Measurements from ENCODE around the gene STK10. TPM values are rescaled to one million over a fixed set of nuclear protein-coding genes. Genes with fewer than 3 reads are reported as not detected.

STK10 gene
- total and polyA plus RNA-seq, 12 donors, result 5.5 to 39.1 (median 19.0) TPM

DNA sequence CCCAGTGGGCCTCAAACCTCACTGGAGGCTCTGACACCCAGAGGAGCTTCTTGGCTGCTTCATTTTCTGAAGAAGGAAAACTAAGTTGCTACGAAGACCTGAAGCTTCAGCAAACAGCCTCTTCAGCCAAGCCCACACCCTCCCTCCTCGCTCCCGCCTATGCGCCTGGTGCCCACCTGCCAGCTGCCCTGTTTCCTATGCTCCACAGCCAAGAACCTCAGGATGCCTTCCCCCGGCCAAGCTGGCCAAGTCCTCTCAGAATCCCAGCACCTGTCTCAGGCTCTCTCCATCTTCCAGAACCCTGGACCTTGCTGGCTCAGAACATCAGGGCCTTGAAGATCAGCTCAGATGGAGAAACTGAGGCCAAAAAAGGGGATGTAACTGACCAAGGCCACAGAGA is 60.4 kb downstream of the STK10 start:
- Histone ChIP-seq H3K4me1 (replicated peaks in 1 of 2) (peaks cover 0 to 5% of the 10 kb centered on the region in 2 donors), H3K27ac (no peak overlapping the region), H3K4me3 (no peak overlapping the region), H3K9me3 (replicated peaks in 1 of 3) (no peaks in the 10 kb centered on the region), H3K27me3 (no peaks in the 10 kb centered on the region), H3K36me3 (replicated peaks in 1 of 2) (peaks cover 0 to 5% of the 10 kb centered on the region in 2 donors)
- intact Hi-C loops (cut with DNase I), result no loop called here
- 87 to 99% (median 97%) methylated on average over 5 of the region's 5 CpGs for WGBS, 4 donors
- TF ChIP-seq, protein P1, sequence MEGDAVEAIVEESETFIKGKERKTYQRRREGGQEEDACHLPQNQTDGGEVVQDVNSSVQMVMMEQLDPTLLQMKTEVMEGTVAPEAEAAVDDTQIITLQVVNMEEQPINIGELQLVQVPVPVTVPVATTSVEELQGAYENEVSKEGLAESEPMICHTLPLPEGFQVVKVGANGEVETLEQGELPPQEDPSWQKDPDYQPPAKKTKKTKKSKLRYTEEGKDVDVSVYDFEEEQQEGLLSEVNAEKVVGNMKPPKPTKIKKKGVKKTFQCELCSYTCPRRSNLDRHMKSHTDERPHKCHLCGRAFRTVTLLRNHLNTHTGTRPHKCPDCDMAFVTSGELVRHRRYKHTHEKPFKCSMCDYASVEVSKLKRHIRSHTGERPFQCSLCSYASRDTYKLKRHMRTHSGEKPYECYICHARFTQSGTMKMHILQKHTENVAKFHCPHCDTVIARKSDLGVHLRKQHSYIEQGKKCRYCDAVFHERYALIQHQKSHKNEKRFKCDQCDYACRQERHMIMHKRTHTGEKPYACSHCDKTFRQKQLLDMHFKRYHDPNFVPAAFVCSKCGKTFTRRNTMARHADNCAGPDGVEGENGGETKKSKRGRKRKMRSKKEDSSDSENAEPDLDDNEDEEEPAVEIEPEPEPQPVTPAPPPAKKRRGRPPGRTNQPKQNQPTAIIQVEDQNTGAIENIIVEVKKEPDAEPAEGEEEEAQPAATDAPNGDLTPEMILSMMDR (IDR thresholded peaks at IDR 0.05), result no peak
- no peak for TF ChIP-seq POLR2A (IDR thresholded peaks at IDR 0.05)
- DNase-seq, result no peak

DNA sequence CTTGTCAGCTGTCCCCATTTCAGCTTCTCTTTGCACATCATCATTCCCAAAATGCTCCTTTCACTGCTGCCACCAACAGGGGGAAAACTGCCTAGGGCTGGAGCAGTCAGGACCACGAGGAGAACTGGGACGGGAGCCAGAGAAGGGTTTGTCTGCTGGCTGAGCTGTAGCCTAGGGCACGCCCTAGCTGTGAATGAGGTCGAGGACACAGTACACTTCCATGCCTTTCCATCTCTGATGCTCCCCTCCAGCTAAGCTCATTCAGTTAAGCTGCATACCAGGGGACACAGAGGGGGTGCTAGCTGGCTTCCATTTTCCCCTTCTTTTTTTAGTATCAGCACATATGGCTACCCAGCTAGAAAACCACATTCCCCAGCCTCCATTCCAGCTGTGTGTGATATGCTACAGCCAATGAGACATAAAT is 64.7 kb downstream of the STK10 start:
- Histone ChIP-seq H3K36me3 (replicated peaks in 1 of 2) (peaks cover 0 to 5% of the 10 kb centered on the region in 2 donors), H3K27me3 (no peaks in the 10 kb centered on the region), H3K9me3 (replicated peaks in 1 of 3) (no peaks in the 10 kb centered on the region), H3K27ac (no peak overlapping the region), H3K4me3 (no peak overlapping the region), H3K4me1 (replicated peaks in 1 of 2) (peaks cover 0 to 5% of the 10 kb centered on the region in 2 donors)
- TF ChIP-seq, protein P1 (IDR thresholded peaks at IDR 0.05), result peak; percentile 20 to 60 (median 45)
- no peak for TF ChIP-seq POLR2A (IDR thresholded peaks at IDR 0.05)
- WGBS, 4 donors, result 10 to 23% (median 15%) methylated on average over 4 of the region's 4 CpGs
- DNase-seq, result peak; percentile 81 to 95 (median 93)
- intact Hi-C loops (cut with DNase I), result no loop called here

DNA sequence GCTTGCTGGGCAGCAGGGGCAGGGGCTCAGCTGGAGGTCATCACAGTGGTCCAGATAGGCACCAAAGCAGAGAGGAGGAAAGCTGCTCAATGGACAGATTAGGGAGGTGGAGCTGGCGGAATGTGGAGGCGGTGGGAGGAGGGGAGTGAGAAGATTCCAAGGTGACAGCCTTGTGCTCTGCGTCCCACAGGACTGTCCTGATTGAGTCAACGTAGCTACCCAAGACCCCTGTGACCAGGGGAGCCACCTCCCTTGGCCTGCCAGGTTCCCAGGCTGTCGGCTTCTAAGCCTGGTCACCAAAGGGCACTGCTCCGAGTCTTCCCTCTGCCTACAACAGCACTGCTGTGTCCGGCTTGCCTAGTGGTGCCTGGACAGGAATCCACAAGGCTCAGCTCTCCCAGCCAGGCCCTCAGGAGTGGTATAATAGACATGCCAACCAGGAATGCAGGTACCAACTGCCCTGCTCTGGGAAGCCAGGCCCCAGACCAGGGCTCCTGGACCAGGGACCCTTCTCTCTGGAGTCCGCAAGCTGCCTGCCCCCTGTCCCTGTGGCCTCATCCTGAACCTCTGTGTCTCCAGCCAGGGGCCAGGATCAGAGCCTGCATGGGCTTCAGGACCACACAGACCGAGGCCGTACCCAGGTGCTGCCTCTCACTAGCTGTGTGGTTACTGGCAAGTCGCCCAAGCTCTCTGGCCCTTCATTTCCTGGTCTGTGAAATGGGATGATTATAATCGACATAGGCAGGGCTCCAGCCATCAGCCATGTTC is 67.9 kb downstream of the STK10 start:
- Histone ChIP-seq H3K27ac (no peak overlapping the region), H3K4me1 (replicated peaks in 1 of 2) (peaks cover 0 to 5% of the 10 kb centered on the region in 2 donors), H3K27me3 (no peaks in the 10 kb centered on the region), H3K4me3 (no peak overlapping the region), H3K36me3 (replicated peaks in 1 of 2) (no peaks in the 10 kb centered on the region), H3K9me3 (replicated peaks in 1 of 3) (no peaks in the 10 kb centered on the region)
- intact Hi-C loops (cut with DNase I), result no loop called here
- no peak for DNase-seq
- 77 to 93% (median 90%) methylated on average over 8 to 12 of the region's 12 CpGs for WGBS, 4 donors
- TF ChIP-seq, protein P1 (IDR thresholded peaks at IDR 0.05), result no peak
- no peak for TF ChIP-seq POLR2A (IDR thresholded peaks at IDR 0.05)

DNA sequence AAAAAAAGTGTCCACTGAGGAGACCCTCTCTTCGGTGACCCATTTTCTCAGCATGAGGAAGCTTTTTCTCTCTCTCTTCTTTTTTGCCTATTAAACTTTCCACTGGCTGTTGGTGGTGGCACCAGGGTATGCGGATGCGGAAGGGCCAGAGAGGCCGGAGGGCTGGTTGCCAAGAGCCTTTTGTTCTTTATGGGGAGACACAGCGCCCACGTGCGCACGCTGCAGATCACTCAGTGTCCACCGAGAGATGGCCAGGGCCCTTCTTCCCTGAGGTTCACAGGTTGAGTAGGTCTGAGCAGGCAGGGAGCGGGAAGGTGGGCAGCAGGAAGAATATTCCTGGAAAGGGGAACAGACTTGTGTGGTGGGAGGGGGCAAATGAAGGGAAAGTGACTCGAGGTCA is 69.1 kb downstream of the STK10 start:
- TF ChIP-seq, protein P1 (IDR thresholded peaks at IDR 0.05), result no peak
- TF ChIP-seq POLR2A (IDR thresholded peaks at IDR 0.05), result no peak
- H3K27me3 ChIP-seq, result no peaks in the 10 kb centered on the region
- no peak overlapping the region for H3K27ac ChIP-seq
- DNase-seq, result no peak
- WGBS, 4 donors, result 71 to 81% (median 79%) methylated on average over 11 of the region's 11 CpGs
- no peaks in the 10 kb centered on the region for H3K36me3 ChIP-seq (replicated peaks in 1 of 2)
- intact Hi-C loops (cut with DNase I), result no loop called here
- H3K4me1 ChIP-seq (replicated peaks in 1 of 2), result peaks cover 0 to 5% of the 10 kb centered on the region in 2 donors
- H3K4me3 ChIP-seq, result no peak overlapping the region
- H3K9me3 ChIP-seq (replicated peaks in 1 of 3), result no peaks in the 10 kb centered on the region
